ENCODE results near the gene NIM1K. TPM values are rescaled to one million over a fixed set of nuclear protein-coding genes. Genes with fewer than 3 reads are reported as not detected.

The NIM1K gene
- total and polyA plus RNA-seq, 2 donors from 2014 or later: 0.32 to 0.60 TPM

DNA sequence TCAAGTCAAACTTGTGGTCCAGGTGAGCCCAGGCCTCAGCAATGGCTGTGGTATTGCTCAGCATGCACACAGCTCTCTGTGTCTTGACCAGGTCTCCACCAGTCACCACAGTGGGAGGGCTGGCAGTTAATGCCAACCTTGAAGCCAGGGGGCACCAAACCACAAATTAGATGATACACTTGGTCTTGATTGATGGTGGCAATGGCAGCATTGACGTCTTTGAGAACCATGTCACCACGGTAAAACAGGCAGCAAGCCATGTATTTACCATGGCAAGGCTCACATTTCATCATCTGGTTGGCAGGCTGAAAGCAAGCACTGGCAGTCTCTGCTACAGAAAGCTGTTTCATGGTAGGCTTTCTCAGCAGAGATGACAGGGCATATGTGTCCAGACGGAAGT is 40.0 kb downstream of the NIM1K start:
- FAIRE-seq (no peak), DNase-seq (no peak)
- no peaks in the 10 kb centered on the region for H3K9me3 ChIP-seq (ENCODE audit: control insufficient read depth in 2 of 3, insufficient read depth in 1 of 3, low read length in 3 of 3)
- H3K4me1 ChIP-seq (ENCODE audit: control insufficient read depth in 2 of 3, insufficient read depth in 2 of 3, low read depth in 1 of 3, low read length in 3 of 3): no peaks in the 10 kb centered on the region
- H3K27me3 ChIP-seq (ENCODE audit: control insufficient read depth, insufficient read depth, low read length): no peaks in the 10 kb centered on the region
- no peak overlapping the region for H3K27ac ChIP-seq (ENCODE audit: low read depth in 2 of 2, low read length in 2 of 2)
- H3K9ac ChIP-seq (ENCODE audit: low read length in 3 of 3): no peak overlapping the region
- H3K36me3 ChIP-seq (ENCODE audit: control insufficient read depth in 2 of 3, insufficient read depth in 3 of 3, low read length in 3 of 3): no peaks in the 10 kb centered on the region
- H3K4me3 ChIP-seq (ENCODE audit: low read length in 3 of 3): no peak overlapping the region
- TF ChIP-seq, protein P1, sequence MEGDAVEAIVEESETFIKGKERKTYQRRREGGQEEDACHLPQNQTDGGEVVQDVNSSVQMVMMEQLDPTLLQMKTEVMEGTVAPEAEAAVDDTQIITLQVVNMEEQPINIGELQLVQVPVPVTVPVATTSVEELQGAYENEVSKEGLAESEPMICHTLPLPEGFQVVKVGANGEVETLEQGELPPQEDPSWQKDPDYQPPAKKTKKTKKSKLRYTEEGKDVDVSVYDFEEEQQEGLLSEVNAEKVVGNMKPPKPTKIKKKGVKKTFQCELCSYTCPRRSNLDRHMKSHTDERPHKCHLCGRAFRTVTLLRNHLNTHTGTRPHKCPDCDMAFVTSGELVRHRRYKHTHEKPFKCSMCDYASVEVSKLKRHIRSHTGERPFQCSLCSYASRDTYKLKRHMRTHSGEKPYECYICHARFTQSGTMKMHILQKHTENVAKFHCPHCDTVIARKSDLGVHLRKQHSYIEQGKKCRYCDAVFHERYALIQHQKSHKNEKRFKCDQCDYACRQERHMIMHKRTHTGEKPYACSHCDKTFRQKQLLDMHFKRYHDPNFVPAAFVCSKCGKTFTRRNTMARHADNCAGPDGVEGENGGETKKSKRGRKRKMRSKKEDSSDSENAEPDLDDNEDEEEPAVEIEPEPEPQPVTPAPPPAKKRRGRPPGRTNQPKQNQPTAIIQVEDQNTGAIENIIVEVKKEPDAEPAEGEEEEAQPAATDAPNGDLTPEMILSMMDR (IDR thresholded peaks at IDR 0.05; ENCODE audit: borderline replicate concordance, extremely low read depth, insufficient read depth): no peak
- intact Hi-C loops (cut with DNase I): no loop called here

DNA sequence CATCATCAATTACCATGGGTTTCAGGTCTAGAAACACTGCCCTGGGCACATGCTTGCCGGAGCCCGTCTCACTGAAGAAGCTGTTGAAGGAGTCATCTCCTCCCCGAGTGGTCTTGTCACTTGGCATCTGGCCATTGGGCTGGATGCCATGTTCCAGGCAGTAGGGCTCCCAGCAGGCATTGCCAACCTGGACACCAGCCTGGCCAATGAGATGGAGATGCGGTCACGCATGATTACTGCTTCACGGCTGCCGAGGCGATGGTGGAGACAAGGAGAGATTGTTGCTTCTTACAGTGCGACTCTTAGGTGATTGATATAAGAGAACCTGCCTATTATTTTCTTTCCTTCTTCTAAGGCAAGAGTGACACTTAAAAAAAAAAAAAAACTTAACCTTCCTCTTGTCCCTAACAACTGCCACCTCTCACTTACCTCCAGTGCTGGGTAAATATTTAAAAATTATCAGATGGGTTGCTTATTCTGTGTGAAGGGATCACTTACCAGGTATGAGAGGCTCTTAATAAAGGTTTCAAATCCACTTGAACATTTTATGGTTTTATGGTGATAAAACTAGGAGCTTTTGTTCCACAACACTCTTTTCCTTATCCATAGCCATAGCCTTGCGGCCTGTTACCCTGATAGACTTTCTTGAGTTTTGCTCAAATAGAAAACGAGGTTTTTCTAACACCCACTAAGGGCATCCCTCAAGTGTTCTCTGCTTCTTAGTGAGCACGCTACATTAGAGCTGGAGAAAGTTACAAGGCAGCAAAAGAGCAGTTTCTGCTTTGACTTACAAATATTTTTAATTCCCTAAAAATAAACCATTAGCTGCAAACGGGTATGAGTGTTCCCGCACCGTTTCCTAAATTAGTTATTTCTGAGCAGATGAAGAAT is 41.2 kb downstream of the NIM1K start:
- no peaks in the 10 kb centered on the region for H3K27me3 ChIP-seq (ENCODE audit: control insufficient read depth, insufficient read depth, low read length)
- H3K27ac ChIP-seq (ENCODE audit: low read depth in 2 of 2, low read length in 2 of 2): no peak overlapping the region
- no peaks in the 10 kb centered on the region for H3K36me3 ChIP-seq (ENCODE audit: control insufficient read depth in 2 of 3, insufficient read depth in 3 of 3, low read length in 3 of 3)
- intact Hi-C loops (cut with DNase I): no loop called here
- DNase-seq (no peak), FAIRE-seq (no peak)
- H3K9ac ChIP-seq (ENCODE audit: low read length in 3 of 3): no peak overlapping the region
- H3K4me3 ChIP-seq (ENCODE audit: low read length in 3 of 3): no peak overlapping the region
- no peaks in the 10 kb centered on the region for H3K9me3 ChIP-seq (ENCODE audit: control insufficient read depth in 2 of 3, insufficient read depth in 1 of 3, low read length in 3 of 3)
- TF ChIP-seq, protein P1 (IDR thresholded peaks at IDR 0.05; ENCODE audit: borderline replicate concordance, extremely low read depth, insufficient read depth): no peak
- no peaks in the 10 kb centered on the region for H3K4me1 ChIP-seq (ENCODE audit: control insufficient read depth in 2 of 3, insufficient read depth in 2 of 3, low read depth in 1 of 3, low read length in 3 of 3)

DNA sequence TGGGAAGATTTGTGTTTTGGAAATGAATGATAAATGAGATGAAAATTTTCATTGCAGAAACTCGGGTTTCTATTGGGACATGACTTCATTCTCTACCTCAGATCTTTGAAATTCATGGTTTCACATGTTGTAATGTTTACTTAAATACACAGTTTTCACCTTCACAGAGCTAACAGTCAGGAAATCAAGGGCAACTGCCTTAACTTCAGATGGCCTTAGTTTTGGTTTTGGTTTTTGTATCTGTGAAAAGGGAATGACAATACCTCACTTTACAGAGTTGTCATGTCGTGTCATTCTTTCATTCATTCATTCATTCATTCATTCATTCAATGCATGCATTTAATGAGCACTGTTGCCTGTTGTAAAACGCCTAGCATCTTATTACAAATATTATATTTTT is 41.9 kb downstream of the NIM1K start:
- Histone ChIP-seq H3K9me3 (ENCODE audit: control insufficient read depth in 2 of 3, insufficient read depth in 1 of 3, low read length in 3 of 3) (no peaks in the 10 kb centered on the region), H3K27me3 (ENCODE audit: control insufficient read depth, insufficient read depth, low read length) (no peaks in the 10 kb centered on the region), H3K36me3 (ENCODE audit: control insufficient read depth in 2 of 3, insufficient read depth in 3 of 3, low read length in 3 of 3) (no peaks in the 10 kb centered on the region), H3K9ac (ENCODE audit: low read length in 3 of 3) (no peak overlapping the region), H3K4me1 (ENCODE audit: control insufficient read depth in 2 of 3, insufficient read depth in 2 of 3, low read depth in 1 of 3, low read length in 3 of 3) (no peaks in the 10 kb centered on the region), H3K4me3 (ENCODE audit: low read length in 3 of 3) (no peak overlapping the region), H3K27ac (ENCODE audit: low read depth in 2 of 2, low read length in 2 of 2) (no peak overlapping the region)
- TF ChIP-seq, protein P1 (IDR thresholded peaks at IDR 0.05; ENCODE audit: borderline replicate concordance, extremely low read depth, insufficient read depth): no peak
- FAIRE-seq (no peak), DNase-seq (no peak)
- intact Hi-C loops (cut with DNase I): no loop called here

All from kidney (tissue), 14 donors.